ENCODE data around the gene CIAO2A. TPM values are rescaled to one million over a fixed set of nuclear protein-coding genes. Genes with fewer than 3 reads are reported as not detected.

CIAO2A gene
- total and polyA plus RNA-seq, 9 donors = 13.2 to 43.8 (median 29.4) TPM

DNA sequence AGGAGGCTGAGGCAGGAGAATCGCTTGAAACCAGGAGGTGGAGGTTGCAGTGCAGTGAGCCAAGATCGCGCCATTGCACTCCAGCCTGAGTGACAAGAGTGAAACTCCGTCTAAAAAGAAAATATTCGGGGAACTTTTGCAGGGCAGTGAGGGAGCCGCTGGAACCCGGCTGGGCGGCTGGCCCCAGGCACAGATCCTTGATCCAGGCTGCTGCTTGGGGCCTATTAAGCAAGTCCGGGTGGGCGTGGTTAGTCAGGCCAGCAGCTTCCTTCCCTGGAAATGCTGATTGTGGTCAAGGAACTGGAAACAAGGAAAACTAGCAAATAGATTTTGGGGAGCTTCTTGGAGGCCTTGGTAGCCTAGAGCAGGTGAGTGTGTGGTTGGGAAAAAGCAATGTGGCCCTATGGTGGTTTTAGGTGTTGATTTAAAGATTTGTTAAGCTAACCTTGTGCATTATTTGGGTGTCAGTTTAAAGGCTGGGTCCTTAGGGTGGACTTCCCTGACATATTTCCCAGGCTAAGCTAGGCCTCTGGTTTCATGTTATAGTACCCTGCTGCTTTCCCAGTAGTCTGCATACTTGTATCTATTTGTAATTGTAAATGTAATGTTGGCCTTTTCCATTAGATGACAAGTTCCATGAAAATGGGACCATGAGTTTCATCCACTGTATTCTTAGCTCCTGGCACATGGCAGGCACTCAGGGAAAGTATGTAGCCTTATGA, 40.1 kb upstream of the CIAO2A start:
- Histone ChIP-seq H3K9me3 (no peaks in the 10 kb centered on the region), H3K4me1 (ENCODE audit: insufficient read depth) (peaks cover 4% of the 10 kb centered on the region), H3K36me3 (no peaks in the 10 kb centered on the region), H3K27ac (peak overlapping the region in 1 of 2 donors; percentile 3), H3K27me3 (no peaks in the 10 kb centered on the region), H3K4me3 (no peak overlapping the region)
- intact Hi-C loops (cut with DNase I) = no loop called here
- TF ChIP-seq POLR2A (IDR thresholded peaks at IDR 0.05) (no peak), EP300 (IDR thresholded peaks at IDR 0.05) (no peak)
- TF ChIP-seq, protein P1, sequence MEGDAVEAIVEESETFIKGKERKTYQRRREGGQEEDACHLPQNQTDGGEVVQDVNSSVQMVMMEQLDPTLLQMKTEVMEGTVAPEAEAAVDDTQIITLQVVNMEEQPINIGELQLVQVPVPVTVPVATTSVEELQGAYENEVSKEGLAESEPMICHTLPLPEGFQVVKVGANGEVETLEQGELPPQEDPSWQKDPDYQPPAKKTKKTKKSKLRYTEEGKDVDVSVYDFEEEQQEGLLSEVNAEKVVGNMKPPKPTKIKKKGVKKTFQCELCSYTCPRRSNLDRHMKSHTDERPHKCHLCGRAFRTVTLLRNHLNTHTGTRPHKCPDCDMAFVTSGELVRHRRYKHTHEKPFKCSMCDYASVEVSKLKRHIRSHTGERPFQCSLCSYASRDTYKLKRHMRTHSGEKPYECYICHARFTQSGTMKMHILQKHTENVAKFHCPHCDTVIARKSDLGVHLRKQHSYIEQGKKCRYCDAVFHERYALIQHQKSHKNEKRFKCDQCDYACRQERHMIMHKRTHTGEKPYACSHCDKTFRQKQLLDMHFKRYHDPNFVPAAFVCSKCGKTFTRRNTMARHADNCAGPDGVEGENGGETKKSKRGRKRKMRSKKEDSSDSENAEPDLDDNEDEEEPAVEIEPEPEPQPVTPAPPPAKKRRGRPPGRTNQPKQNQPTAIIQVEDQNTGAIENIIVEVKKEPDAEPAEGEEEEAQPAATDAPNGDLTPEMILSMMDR (IDR thresholded peaks at IDR 0.05) = no peak
- no peak for DNase-seq
- WGBS, 3 donors = 91 to 94% (median 92%) methylated on average over 10 of the region's 10 CpGs

DNA sequence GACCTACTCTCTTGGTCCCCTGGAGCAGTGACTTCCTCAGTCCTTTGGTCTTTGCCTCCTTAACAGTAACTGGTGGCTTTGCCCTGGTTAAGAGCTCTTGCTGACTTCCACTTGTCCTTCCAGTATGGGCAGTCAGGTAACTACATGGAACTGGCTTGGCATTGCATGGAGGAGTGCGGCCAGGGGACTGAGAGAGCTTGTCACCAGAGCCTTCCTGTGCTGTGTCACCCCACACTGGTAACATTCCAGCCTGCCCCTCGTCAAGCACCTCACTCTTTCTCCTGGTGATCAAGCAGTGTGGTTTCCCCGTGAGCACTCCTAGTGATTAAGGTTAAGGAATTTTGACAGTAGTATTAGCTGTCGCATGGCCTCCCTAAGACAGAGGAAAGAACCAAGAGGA, 38.6 kb upstream of the CIAO2A start:
- TF ChIP-seq, protein P1 (IDR thresholded peaks at IDR 0.05) = no peak
- TF ChIP-seq POLR2A (IDR thresholded peaks at IDR 0.05) (no peak), EP300 (IDR thresholded peaks at IDR 0.05) (no peak)
- Histone ChIP-seq H3K27me3 (no peaks in the 10 kb centered on the region), H3K27ac (no peak overlapping the region), H3K36me3 (no peaks in the 10 kb centered on the region), H3K4me1 (ENCODE audit: insufficient read depth) (peaks cover 4% of the 10 kb centered on the region), H3K4me3 (no peak overlapping the region), H3K9me3 (no peaks in the 10 kb centered on the region)
- intact Hi-C loops (cut with DNase I) = no loop called here
- no peak for DNase-seq
- WGBS, 3 donors = 88 to 94% (median 94%) methylated on average over 4 of the region's 4 CpGs

DNA sequence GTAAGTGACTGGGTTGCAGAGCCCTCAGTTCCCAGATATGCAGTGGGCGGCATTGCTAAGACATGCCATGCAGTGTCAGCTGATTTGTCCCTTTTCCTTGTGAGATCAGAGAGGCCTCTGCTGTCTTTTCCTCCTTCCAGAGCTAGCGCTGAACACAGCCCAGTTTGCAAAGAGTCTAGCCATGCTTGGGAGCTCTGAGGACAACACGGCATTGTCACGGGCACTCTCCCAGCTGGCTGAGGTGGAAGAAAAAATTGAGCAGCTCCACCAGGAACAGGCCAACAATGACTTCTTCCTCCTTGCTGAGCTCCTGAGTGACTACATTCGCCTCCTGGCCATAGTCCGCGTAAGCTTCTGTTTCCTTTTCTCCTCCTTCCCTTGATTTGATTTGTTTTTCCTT, 37.9 kb upstream of the CIAO2A start:
- H3K9me3 ChIP-seq = no peaks in the 10 kb centered on the region
- WGBS, 3 donors = 94 to 95% (median 94%) methylated on average over 7 of the region's 7 CpGs
- intact Hi-C loops (cut with DNase I) = no loop called here

DNA sequence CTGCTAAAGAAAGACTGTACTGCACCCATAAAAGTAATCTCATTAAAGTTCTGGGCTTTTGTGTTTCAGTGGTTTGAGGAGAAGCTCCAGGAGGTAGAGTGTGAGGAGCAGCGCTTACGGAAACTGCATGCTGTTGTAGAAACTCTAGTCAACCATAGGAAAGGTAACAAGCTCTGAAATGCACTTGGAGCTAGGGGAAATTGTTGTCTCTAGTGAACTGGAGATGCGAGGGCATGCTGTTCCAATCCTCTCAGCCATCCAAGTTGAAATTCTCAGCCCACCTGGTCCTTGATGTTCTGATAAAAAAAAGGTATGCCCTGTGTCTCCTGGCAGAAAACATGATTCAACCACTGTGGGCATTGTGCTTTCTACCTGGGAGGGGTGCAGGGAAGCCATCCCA, 36.5 kb upstream of the CIAO2A start:
- Histone ChIP-seq H3K9me3 (no peaks in the 10 kb centered on the region), H3K36me3 (no peaks in the 10 kb centered on the region), H3K4me1 (ENCODE audit: insufficient read depth) (peaks cover 4% of the 10 kb centered on the region), H3K27ac (no peak overlapping the region), H3K4me3 (no peak overlapping the region), H3K27me3 (no peaks in the 10 kb centered on the region)
- intact Hi-C loops (cut with DNase I) = no loop called here
- TF ChIP-seq EP300 (IDR thresholded peaks at IDR 0.05) = no peak
- TF ChIP-seq, protein P1 (IDR thresholded peaks at IDR 0.05) = no peak
- no peak for TF ChIP-seq POLR2A (IDR thresholded peaks at IDR 0.05)
- WGBS, 3 donors = 94 to 95% (median 95%) methylated on average over 3 of the region's 3 CpGs
- DNase-seq = no peak

More for the DNA sequence above, 37.9 kb upstream of the CIAO2A start:
- no peaks in the 10 kb centered on the region for H3K27me3 ChIP-seq
- no peak overlapping the region for H3K27ac ChIP-seq
- DNase-seq = no peak
- H3K4me3 ChIP-seq = no peak overlapping the region
- H3K36me3 ChIP-seq = no peaks in the 10 kb centered on the region
- H3K4me1 ChIP-seq (ENCODE audit: insufficient read depth) = peaks cover 4% of the 10 kb centered on the region
- TF ChIP-seq POLR2A (IDR thresholded peaks at IDR 0.05) (no peak), EP300 (IDR thresholded peaks at IDR 0.05) (no peak)
- TF ChIP-seq, protein P1 (IDR thresholded peaks at IDR 0.05) = no peak
